ENCODE data around the gene HINT3.
"Not testable (repeated sequence)": the region's sequence is repeated elsewhere in the genome, so short reads cannot be mapped to it uniquely, and the experiment has no call there.

Gene HINT3

GRCh38 chr6:125940247-125941041 is 16.1 kb upstream of the HINT3 start:
- DNase-seq: no peak

GRCh38 chr6:125942672-125943527 is 13.7 kb upstream of the HINT3 start:
- DNase-seq: no peak

GRCh38 chr6:125943528-125944433 is 12.8 kb upstream of the HINT3 start:
- no peak for DNase-seq

- DNase-seq: no peak
Measured at GRCh38 chr6:125944434-125944816, 12.1 kb upstream of the HINT3 start.

GRCh38 chr6:125944896-125945295 is 11.7 kb upstream of the HINT3 start:
- DNase-seq: no peak

- DNase-seq: no peak
Measured at GRCh38 chr6:125945378-125946141, 11.0 kb upstream of the HINT3 start.

- no peak for DNase-seq
Measured at GRCh38 chr6:125947615-125948014, 9.0 kb upstream of the HINT3 start.

GRCh38 chr6:125948455-125948854 is 8.1 kb upstream of the HINT3 start:
- no peak for DNase-seq

GRCh38 chr6:125949069-125949468 is 7.5 kb upstream of the HINT3 start:
- no peak for DNase-seq

GRCh38 chr6:125950293-125950692 is 6.3 kb upstream of the HINT3 start:
- no peak for DNase-seq

- not testable (repeated sequence) for DNase-seq
Measured at GRCh38 chr6:125950716-125951115, 5.9 kb upstream of the HINT3 start.

- no peak for DNase-seq
Measured at GRCh38 chr6:125951323-125951722, 5.2 kb upstream of the HINT3 start.

GRCh38 chr6:125952764-125953501 is 3.6 kb upstream of the HINT3 start:
- DNase-seq: no peak

- DNase-seq: no peak
Measured at GRCh38 chr6:125953502-125953875, 3.1 kb upstream of the HINT3 start.

- DNase-seq: no peak
Measured at GRCh38 chr6:125954735-125955339, 1.7 kb upstream of the HINT3 start.

- DNase-seq: no peak
Measured at GRCh38 chr6:125955973-125956372, 597 bp upstream of the HINT3 start.

GRCh38 chr6:125957391-125957693 is 772 bp downstream of the HINT3 start:
- no peak for DNase-seq

GRCh38 chr6:125957845-125958244 is 1.3 kb downstream of the HINT3 start:
- no peak for DNase-seq

- no peak for DNase-seq
Measured at GRCh38 chr6:125959041-125959440, 2.5 kb downstream of the HINT3 start.

GRCh38 chr6:125961117-125961516 is 4.5 kb downstream of the HINT3 start:
- no peak for DNase-seq

- DNase-seq: no peak
Measured at GRCh38 chr6:125962900-125963497, 6.4 kb downstream of the HINT3 start.

Measured in effector CD4-positive, alpha-beta T cell (primary cell).